Osteoblast (primary cell): ENCODE results near the gene ADGRG6. TPM values are rescaled to one million over a fixed set of nuclear protein-coding genes. Genes with fewer than 3 reads are reported as not detected.

Source experiments
- DNase-seq: peaks from one replicate; pipeline ENCODE4 v3.0.0; 2011; ENCODE audit warnings: low spot score, mixed read lengths; ENCODE audit not compliant: insufficient read length; ENCODE audit errors: missing footprints
- H2AFZ ChIP-seq: 2 replicates; pipeline ENCODE4 v1.6.0; 2011; ENCODE audit warnings: mild to moderate bottlenecking, low read length
- H3K27ac ChIP-seq: 2 replicates; pipeline ENCODE4 v1.5.1; 2011; ENCODE audit warnings: mild to moderate bottlenecking, low read depth, low read length, moderate library complexity
- H3K27me3 ChIP-seq: 2 replicates; pipeline ENCODE4 v1.6.0; 2012; ENCODE audit warnings: mild to moderate bottlenecking, control low read depth, inconsistent platforms, low read length, moderate library complexity; ENCODE audit not compliant: insufficient read depth
- H3K36me3 ChIP-seq: 2 replicates; pipeline ENCODE4 v1.5.1; 2011; ENCODE audit warnings: mild to moderate bottlenecking, low read length, control low read depth, moderate library complexity; ENCODE audit not compliant: insufficient read depth
- H3K4me1 ChIP-seq: 2 replicates; pipeline ENCODE4 v1.5.1; 2011; ENCODE audit warnings: mild to moderate bottlenecking, low read length, control low read depth, moderate library complexity; ENCODE audit not compliant: insufficient read depth
- H3K4me2 ChIP-seq: 2 replicates; pipeline ENCODE4 v1.6.0; 2011; ENCODE audit warnings: mild to moderate bottlenecking, low read length; ENCODE audit not compliant: insufficient read depth
- H3K4me3 ChIP-seq: fragments of 200-600 bp; sonication (generic); 3 replicates; pipeline ENCODE4 v1.5.1; 2012; ENCODE audit warnings: mild to moderate bottlenecking, low read length, inconsistent platforms; ENCODE audit not compliant: insufficient read depth
- H3K79me2 ChIP-seq: 2 replicates; pipeline ENCODE4 v1.6.0; 2012; ENCODE audit warnings: mild to moderate bottlenecking, low read length, control low read depth, inconsistent platforms; ENCODE audit not compliant: insufficient read depth
- H3K9me3 ChIP-seq: 2 replicates; pipeline ENCODE4 v1.5.1; 2011; ENCODE audit warnings: low read depth, low read length, control low read depth
- H4K20me1 ChIP-seq: 2 replicates; pipeline ENCODE4 v1.6.0; 2012; ENCODE audit warnings: mild to moderate bottlenecking, low read length, control low read depth; ENCODE audit not compliant: insufficient read depth
- CTCF ChIP-seq: IDR thresholded peaks from 2 replicates; pipeline ENCODE4 v1.5.1; 2011; ENCODE audit warnings: mild to moderate bottlenecking, low read depth, low read length, moderate library complexity; ENCODE audit errors: extremely low read depth
- total RNA-seq: library from RNA; depleted of rRNA; stranded (reverse); fragments of >200 nt; gene quantifications from 2 replicates; pipeline ENCODE4 v1.2.3, GENCODE V29; 2012

The ADGRG6 gene
- total RNA-seq, 1 donor, result 0.36 TPM

- DNase-seq, result no peak
- Histone ChIP-seq H3K9me3 (no peaks in the 10 kb centered on the region), H3K4me2 (no peak overlapping the region), H3K36me3 (no peaks in the 10 kb centered on the region), H2AFZ (no peak overlapping the region), H3K4me1 (peaks cover 3% of the 10 kb centered on the region), H3K27me3 (no peaks in the 10 kb centered on the region), H3K27ac (no peak overlapping the region), H3K79me2 (no peaks in the 10 kb centered on the region), H4K20me1 (no peaks in the 10 kb centered on the region), H3K4me3 (no peak overlapping the region)
- no peak for TF ChIP-seq CTCF
Measured at GRCh38 chr6:142485256-142485655, 183.4 kb downstream of the ADGRG6 start.

GRCh38 chr6:142489722-142490610 lies 188.2 kb downstream of the ADGRG6 start:
- Histone ChIP-seq H3K4me3 (no peak overlapping the region), H3K27ac (no peak overlapping the region), H4K20me1 (no peaks in the 10 kb centered on the region), H3K36me3 (no peaks in the 10 kb centered on the region), H3K4me2 (no peak overlapping the region), H2AFZ (no peak overlapping the region), H3K27me3 (peaks cover 4% of the 10 kb centered on the region), H3K9me3 (no peaks in the 10 kb centered on the region), H3K4me1 (peaks cover 3% of the 10 kb centered on the region), H3K79me2 (no peaks in the 10 kb centered on the region)
- TF ChIP-seq CTCF, result no peak
- no peak for DNase-seq

Other genes starting within 250 kb of the ADGRG6 start
- not detected in 2 replicates for gene GJE1, start 169.1 kb upstream of the ADGRG6 start, total RNA-seq
- gene NMBR, start 154.9 kb upstream of the ADGRG6 start, total RNA-seq, result not detected in 2 replicates
- 61.5 and 65.1 TPM in 2 replicates for gene VTA1, start 154.7 kb upstream of the ADGRG6 start, total RNA-seq